LNCAP (cell line): Measurements from ENCODE around the gene MYO1B.

ENCODE experiments used
- CTCF ChIP-seq: fragments of 450-650 bp; IDR thresholded peaks from 2 replicates; pipeline ENCODE4 v1.5.1; 2017; ENCODE audit warnings: mild to moderate bottlenecking

MYO1B gene

GRCh38 chr2:191204433-191204832 is 40.8 kb upstream of the MYO1B start:
- no peak for TF ChIP-seq CTCF

GRCh38 chr2:191206613-191207471 is 38.4 kb upstream of the MYO1B start:
- TF ChIP-seq CTCF = no peak

GRCh38 chr2:191209340-191209739 is 35.9 kb upstream of the MYO1B start:
- TF ChIP-seq CTCF = no peak

- no peak for TF ChIP-seq CTCF
These were observed 33.1 kb upstream of the MYO1B start for GRCh38 chr2:191212119-191212518.

GRCh38 chr2:191213333-191213732 is 31.9 kb upstream of the MYO1B start:
- no peak for TF ChIP-seq CTCF

- TF ChIP-seq CTCF = no peak
These were observed 30.0 kb upstream of the MYO1B start for GRCh38 chr2:191215230-191215629.

- TF ChIP-seq CTCF = no peak
These were observed 29.5 kb upstream of the MYO1B start for GRCh38 chr2:191215666-191216065.
